A549 treated with dexamethasone at 1 μM for 4 hours (cell line): ENCODE measurements around the gene AQP9. TPM values are rescaled to one million over a fixed set of nuclear protein-coding genes. Genes with fewer than 3 reads are reported as not detected.

Experiments
- total RNA-seq: library from RNA; stranded (reverse); fragments of 200-300 nt; extraction: Qiagen RNA extraction; gene quantifications from 5 replicates; pipeline ENCODE4 v1.2.3, GENCODE V29; 2022

The AQP9 gene
- 0.03 to 0.05 TPM (median 0.05 TPM) in 4 of 5 replicates, not detected in the other for total RNA-seq

GRCh38 chr15:58138106-58138505 is at the start of gene AQP9:
Gene AQP9, plus strand, starts transcription at chr15:58138381. Its CDS starts 185 bp downstream, at chr15:58138566.

Other genes with a start within 250 kb of the AQP9 start
- gene ALDH1A2, start 72.7 kb upstream of the AQP9 start, total RNA-seq, result 0.15 to 0.36 TPM (median 0.15 TPM) in 5 replicates